HAP-1 (cell line): ENCODE data around the gene LEUTX.

Experiments
- DNase-seq, 2 experiments: peaks; one replicate each; pipeline ENCODE4 v3.0.0-alpha.2; 2016 to 2020; ENCODE audit warnings: low spot score in 2 of 2
- H3K27me3 ChIP-seq: fragments of 250-450 bp; sonication (Bioruptor Pico); 2 replicates; pipeline ENCODE4 v1.5.1; 2020; ENCODE audit warnings: low read depth, mild to moderate bottlenecking, moderate library complexity
- H3K36me3 ChIP-seq: fragments of 250-450 bp; sonication (Bioruptor Pico); replicated peaks from 2 replicates; pipeline ENCODE4 v1.5.1; 2020; ENCODE audit warnings: mild to moderate bottlenecking
- H3K4me1 ChIP-seq: fragments of 250-450 bp; sonication (Bioruptor Pico); 2 replicates; pipeline ENCODE4 v1.5.1; 2020; ENCODE audit warnings: mild to moderate bottlenecking
- H3K4me3 ChIP-seq: fragments of 250-450 bp; sonication (Bioruptor Pico); 2 replicates; pipeline ENCODE4 v1.5.1; 2020; ENCODE audit warnings: mild to moderate bottlenecking, moderate library complexity
- H3K9me3 ChIP-seq: fragments of 250-450 bp; sonication (Bioruptor Pico); 2 replicates; pipeline ENCODE4 v1.5.1; 2020; ENCODE audit warnings: mild to moderate bottlenecking, moderate library complexity
- in situ Hi-C: fragments of 300-500 bp; cut with MboI; formaldehyde crosslinking; loops from 3 replicates; pipeline ENCODE4 v1.14.3; 2020; ENCODE audit warnings: low sequenced_read_pairs, inconsistent platforms, mixed read lengths

Gene LEUTX

GRCh38 chr19:39832341-39833083 is 53.9 kb downstream of the LEUTX start:
- Histone ChIP-seq H3K4me1 (no peaks in the 10 kb centered on the region), H3K4me3 (no peak overlapping the region), H3K9me3 (no peaks in the 10 kb centered on the region), H3K27me3 (no peaks in the 10 kb centered on the region), H3K36me3 (peaks cover 80% of the 10 kb centered on the region)
- in situ Hi-C loops = no loop called here
- DNase-seq = no peak

- in situ Hi-C loops = no loop called here
- no peaks in the 10 kb centered on the region for H3K4me1 ChIP-seq
- H3K9me3 ChIP-seq = no peaks in the 10 kb centered on the region
- H3K36me3 ChIP-seq = peaks cover 83% of the 10 kb centered on the region
- no peak overlapping the region for H3K4me3 ChIP-seq
- H3K27me3 ChIP-seq = no peaks in the 10 kb centered on the region
- no peak for DNase-seq
These were observed 54.5 kb downstream of the LEUTX start for GRCh38 chr19:39833160-39833463.

GRCh38 chr19:39833464-39834286 is 55.0 kb downstream of the LEUTX start, which contains the start of gene DYRK1B:
DYRK1B (minus strand) TSS chr19:39834162; CDS start chr19:39831867, 2,295 bp downstream.
- Histone ChIP-seq H3K9me3 (no peaks in the 10 kb centered on the region), H3K27me3 (no peaks in the 10 kb centered on the region), H3K36me3 (peaks cover 84% of the 10 kb centered on the region), H3K4me3 (no peak within 1 kb of the TSS), H3K4me1 (no peaks in the 10 kb centered on the region)
- in situ Hi-C loops = no loop called here
- DNase-seq = peak; percentile 11 to 81

GRCh38 chr19:39834287-39834841 is 55.7 kb downstream of the LEUTX start:
- Histone ChIP-seq H3K4me3 (no peak overlapping the region), H3K9me3 (no peaks in the 10 kb centered on the region), H3K36me3 (peaks cover 87% of the 10 kb centered on the region), H3K4me1 (no peaks in the 10 kb centered on the region), H3K27me3 (no peaks in the 10 kb centered on the region)
- no peak for DNase-seq
- in situ Hi-C loops = no loop called here
